Left cardiac atrium (tissue), 4 donors: ENCODE measurements around the gene PPP1R12B. TPM values are rescaled to one million over a fixed set of nuclear protein-coding genes. Genes with fewer than 3 reads are reported as not detected.
"Not testable (repeated sequence)": the region's sequence is repeated elsewhere in the genome, so short reads cannot be mapped to it uniquely, and the experiment has no call there.

Experiments
- ATAC-seq, 2 donors: fragments of 200-7000 bp; cut with Tn5 transposase; one replicate each; pipeline ENCODE4 v1.9.1; 2020; ENCODE audit warnings: mild to moderate bottlenecking in 2 of 2, moderate library complexity in 2 of 2
- DNase-seq: peaks from one replicate; pipeline ENCODE4 v3.0.0-alpha.2; 2020
- intact Hi-C, 2 donors: fragments of 100-400 bp; cut with DNase I; formaldehyde crosslinking; loops; one replicate each; pipeline versions ENCODE4 v1.14.1 to v1.15.1; 2022 to 2023
- total RNA-seq, 2 donors: library from RNA; stranded (reverse); fragmentation: NEBNext Ultra II Directional; extraction: Animal tissue kit (Norgen Biotek cat#: 25700); gene quantifications; one replicate each; pipeline ENCODE4 v1.2.1, GENCODE V29; 2021
- donor health status: DM: no; HTN: yes; CAD: no.
- donor health status: DM: no; HTN: yes; CAD: no; lungs with severe emphysema.
- donor health status: DM: yes; HTN: yes; CAD: no.
- donor health status: Dilated cardiomyopathy.

Gene PPP1R12B
- total RNA-seq, 2 donors from 2014 or later = 416 to 465 TPM

DNA sequence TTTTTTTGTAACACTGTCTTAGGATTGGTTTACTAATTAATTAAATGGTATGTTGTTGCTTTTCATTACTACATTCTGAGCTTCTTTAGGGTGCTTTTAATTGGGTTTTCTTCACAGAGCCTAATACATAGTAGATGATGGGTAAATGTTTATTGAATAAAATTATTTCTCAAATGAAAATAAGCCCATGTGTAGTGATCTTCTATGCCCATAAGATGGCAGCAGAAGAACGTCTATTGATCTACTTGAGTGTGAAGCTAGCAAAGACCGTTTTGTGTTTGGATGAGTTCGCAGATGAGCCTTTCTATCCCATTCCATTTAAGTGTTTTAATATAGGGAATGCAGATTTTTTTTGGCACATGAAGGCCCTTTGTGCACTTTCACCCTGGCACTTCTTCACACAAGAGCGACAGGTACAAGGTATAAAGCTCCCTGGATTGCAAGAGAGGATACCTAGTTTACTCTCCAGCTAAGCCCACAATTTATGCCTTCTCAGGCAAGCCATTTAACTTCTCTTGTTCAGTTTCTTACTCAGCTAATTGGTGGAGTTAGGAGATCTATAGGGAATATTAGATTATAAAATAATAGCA, 115.7 kb downstream of the PPP1R12B start:
- not testable (repeated sequence) for DNase-seq
- peak; percentile 21 to 35 for ATAC-seq
- intact Hi-C loops = loop anchor here in 1 of 2 donors (5.0 kb wide), 1 partner anchor 122 kb away; the partner anchor contains the start of gene UBE2T

DNA sequence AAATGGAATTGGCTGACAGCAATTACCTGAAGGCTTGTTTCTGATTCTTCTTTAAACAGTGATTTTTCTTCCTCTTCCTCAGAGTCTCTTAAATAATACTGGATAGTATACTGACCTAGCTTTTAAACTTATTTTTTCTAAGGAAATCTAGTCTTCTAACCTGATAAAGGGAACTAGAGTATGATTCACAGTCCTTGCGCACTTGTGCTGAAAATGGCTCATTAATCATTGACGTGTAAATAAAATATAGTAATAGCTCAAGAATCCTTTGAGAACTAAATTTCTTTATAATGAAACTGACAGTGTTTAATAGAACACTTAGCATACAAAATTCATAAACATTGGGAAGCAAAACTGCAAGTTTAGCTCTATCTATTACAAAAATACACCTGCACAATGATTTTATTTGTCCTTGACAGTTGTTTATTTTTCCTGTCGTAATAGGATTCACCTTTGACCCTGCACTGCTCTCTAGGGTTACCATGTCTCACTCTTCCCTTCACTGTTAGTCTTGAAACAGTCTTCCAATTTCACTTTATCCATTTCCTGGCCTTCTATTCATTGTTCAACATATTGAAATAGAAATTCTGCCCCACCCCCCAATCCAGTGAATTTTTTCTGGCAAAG, 117.3 kb downstream of the PPP1R12B start:
- intact Hi-C loops, DNase-seq: not testable (repeated sequence)
- ATAC-seq = peak in 1 of 2 donors; percentile 27

DNA sequence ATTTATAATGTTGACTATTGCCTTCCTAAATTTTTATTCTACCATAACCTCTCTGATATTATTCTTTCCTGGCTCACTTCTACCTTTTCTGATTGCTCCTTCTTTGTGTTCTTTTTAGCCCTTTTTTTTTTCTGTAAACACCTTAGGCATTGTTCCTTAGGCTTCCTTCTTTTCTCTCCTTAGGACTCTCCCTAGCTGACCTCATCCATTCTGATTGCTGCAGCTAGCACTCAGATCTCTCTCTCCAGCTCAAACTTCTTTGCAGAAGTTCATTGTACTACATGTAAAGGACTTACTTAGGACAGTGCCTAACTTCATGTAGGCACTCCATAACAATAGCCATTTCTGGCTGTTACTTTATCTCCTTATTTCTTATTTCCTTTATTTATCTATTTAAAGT, 117.8 kb downstream of the PPP1R12B start:
- intact Hi-C loops, DNase-seq, ATAC-seq: not testable (repeated sequence)

DNA sequence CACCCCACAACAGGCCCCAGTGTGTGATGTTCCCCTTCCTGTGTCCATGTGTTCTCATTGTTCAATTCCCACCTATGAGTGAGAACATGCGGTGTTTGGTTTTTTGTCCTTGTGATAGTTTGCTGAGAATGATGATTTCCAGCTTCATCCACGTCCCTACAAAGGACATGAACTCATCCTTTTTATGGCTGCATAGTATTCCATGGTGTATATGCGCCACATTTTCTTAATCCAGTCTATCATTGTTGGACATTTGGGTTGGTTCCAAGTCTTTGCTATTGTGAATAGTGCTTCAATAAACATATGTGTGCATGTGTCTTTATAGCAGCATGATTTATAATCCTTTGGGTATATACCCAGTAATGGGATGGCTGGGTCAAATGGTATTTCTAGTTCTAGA, 118.9 kb downstream of the PPP1R12B start:
- ATAC-seq, DNase-seq, intact Hi-C loops: not testable (repeated sequence)

DNA sequence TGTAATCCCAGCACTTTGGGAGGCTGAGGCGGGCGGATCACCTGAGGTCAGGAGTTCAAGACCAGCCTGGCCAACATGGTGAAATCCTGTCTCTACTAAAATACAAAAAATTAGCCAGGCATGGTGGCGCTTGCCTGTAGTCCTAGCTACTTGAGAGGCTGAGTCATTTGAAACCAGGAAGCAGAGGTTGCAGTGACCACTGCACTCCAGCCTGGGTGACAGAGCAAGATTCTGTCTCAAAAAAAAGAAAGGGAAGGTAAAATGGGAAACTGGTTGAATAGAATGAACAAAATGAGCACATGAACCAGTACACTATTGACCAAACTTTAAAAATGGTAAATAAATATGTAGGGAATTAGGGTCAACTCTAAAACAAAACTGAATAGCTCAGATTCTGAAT, 120.2 kb downstream of the PPP1R12B start:
- DNase-seq, intact Hi-C loops: not testable (repeated sequence)
- ATAC-seq = peak in 1 of 2 donors; percentile 25

DNA sequence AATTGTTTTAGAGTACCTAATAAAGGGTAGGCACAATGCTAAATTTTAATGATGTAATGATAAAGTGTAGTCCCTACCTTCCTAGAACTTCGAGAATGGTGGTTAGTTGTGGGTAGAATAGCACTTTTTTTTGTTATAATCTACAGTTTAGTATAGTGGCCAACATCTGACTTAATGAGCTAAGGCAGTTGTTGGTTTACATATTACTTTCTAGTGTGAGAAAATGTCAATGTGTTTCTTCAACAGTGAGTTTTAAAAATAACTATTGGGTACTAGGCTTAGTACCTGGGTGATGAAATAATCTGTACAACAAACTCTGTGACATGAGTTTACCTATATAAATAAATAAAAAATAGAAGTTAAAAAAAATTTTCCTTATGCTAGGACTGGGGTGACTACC, 120.6 kb downstream of the PPP1R12B start:
- intact Hi-C loops, ATAC-seq, DNase-seq: not testable (repeated sequence)

DNA sequence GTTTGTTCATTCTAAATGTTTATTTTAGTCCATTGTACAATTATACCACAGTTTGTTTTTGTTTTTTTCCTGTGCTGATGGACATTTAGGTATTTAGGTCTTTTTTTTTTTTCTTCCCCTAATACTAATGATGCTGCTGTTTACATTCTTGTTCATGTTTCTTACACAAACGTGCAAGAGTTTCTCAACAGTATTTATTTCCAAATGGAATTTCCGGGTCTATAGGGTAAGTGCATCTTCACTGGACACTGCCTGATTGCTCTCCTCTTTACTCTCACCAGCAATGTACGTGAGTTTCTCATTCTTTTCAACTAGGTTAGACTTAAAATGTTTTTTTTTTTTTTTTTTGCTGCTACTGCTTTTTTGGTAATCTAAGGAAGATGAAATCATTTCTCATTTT, 122.7 kb downstream of the PPP1R12B start:
- intact Hi-C loops = no loop called here
- DNase-seq (no peak), ATAC-seq (no peak)

DNA sequence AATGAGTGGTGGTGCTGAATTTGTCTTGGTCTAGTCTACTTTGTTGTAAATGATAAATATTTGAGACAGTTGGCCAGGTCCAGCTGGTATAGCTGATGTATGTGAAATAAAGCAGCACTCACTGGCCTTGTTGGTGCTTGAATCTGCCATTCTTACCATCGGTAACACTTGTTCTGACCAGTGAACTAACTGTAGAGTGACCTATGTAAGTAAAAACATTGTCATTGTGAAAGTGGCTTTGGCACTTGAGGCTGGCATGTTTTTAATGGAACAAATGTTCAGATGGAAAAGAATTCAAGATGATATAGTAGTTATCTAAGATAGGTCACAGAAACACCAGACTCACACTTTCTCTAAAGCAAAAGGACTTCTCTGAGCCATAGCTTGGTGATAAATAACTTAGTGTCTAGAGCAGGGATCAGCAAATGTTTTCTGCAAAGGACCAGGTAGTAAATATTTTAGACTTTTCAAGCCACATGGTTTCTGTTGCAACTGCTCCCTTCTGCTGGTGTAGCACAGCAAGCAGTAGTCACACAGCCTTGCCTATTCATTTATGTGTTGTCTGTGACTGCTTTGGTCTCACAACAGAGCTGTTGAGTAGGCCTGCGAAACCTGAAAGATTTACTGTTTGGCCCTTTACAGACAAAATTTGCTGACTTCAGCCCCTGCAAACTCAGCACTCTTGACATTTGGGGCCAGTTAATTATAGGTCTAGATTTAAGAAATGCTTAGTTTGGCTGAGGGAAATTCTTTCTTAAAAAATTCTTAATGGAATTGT, 124.0 kb downstream of the PPP1R12B start:
- ATAC-seq, intact Hi-C loops, DNase-seq: not testable (repeated sequence)

DNA sequence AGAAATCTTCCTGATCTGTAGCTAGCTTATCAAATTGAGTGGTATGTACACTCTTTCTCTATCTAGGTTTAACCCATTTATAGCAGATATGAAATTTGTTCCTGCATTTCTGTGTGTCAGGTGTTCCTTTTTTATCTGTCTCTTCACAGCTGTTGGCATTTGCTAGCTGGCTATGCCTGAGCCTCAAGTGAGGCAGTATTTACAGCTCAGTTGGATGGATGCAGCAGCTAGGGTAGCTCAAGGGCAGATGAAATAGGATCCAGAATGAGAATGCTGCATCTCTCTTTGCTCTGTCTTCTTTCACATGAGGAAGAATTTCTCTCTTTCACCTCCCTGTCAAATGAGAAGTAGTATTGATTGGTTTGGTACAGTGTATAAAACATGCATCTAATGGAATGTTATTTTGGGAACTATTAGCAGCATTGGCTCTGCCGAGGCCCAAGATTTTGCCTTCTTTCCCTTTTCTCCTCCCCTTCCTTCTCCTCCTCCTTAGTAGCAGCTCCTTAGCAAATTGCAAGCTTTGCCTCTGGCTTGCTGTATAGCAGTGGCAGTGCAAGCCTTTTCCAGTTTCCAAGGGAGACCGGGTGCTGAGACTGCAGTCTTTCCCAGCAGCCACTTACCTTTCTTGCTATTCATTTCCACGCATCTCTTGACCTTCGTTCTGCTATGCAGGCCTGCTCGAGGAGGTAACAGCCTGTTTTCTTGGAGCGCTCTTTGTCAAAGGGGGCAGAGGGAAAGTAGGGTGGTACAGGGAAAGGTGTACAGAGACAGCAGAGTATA, 125.0 kb downstream of the PPP1R12B start:
- intact Hi-C loops, DNase-seq: not testable (repeated sequence)
- peak; percentile 64 to 80 for ATAC-seq

DNA sequence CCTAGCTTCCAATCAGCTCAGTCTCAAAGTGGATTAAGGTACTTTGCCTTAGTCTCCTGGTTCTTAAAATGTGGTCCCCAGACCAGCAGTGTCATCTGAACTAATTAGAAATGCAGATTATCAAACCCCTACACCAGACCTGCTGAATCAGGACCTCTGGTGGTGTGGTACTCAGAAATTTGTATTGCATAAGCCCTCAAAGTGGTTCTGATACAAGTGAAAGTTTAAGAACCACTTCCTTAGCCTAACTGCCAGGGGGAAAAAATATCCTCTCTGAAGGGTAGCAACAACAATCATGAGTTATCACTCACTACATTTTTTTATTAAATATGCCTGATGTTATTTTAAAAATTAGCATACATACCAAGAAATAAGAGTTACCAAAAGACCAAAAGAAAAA, 131.2 kb downstream of the PPP1R12B start:
- DNase-seq, ATAC-seq, intact Hi-C loops: not testable (repeated sequence)

- ATAC-seq, intact Hi-C loops, DNase-seq: not testable (repeated sequence)
Measured at GRCh38 chr1:202480640-202481039, 132.1 kb downstream of the PPP1R12B start.

- intact Hi-C loops, ATAC-seq, DNase-seq: not testable (repeated sequence)
Measured at GRCh38 chr1:202483362-202483761, 134.9 kb downstream of the PPP1R12B start.

DNA sequence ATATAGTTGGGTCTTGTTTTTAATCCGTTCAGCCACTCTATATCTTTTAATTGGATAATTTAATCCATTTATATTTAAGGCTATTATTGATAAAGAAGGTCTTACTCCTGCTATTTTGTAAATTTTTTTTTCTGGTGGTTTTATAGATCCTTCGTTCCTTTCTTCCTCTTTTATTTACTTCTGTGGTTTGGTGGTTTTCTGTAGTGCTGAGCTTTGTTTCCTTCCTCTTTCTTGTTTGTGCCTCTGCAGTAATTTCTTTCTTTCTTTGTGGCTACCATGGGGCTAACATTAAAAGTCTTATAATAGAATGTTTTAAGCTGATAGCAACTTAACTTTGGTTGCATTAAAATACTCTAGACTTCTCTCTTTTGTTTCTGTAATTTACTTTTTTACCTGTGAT, 135.5 kb downstream of the PPP1R12B start:
- ATAC-seq, DNase-seq, intact Hi-C loops: not testable (repeated sequence)

DNA sequence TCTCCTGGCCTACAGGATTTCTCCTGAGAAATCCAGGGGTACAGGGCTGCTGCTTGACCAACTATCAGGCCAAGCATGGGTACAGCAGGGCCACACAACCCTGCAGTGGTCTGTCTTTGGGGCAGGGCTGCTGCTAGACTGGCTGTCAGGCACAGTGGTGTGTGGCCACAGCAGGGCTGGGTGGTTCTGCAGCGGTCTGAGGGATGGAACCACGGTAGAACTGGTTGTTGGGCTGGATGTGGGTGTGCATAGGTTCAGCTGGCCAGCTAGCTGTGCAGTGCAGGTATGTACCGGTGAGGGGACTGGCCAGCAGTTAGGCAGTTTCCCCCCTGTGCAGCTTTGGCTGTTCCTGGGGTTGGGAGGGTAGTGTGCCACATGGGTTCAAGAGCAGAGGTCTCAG, 136.3 kb downstream of the PPP1R12B start:
- intact Hi-C loops, DNase-seq: not testable (repeated sequence)
- ATAC-seq = peak in 1 of 2 donors; percentile 19

- DNase-seq, ATAC-seq, intact Hi-C loops: not testable (repeated sequence)
Measured at GRCh38 chr1:202488178-202488649, 139.7 kb downstream of the PPP1R12B start.

- ATAC-seq, DNase-seq, intact Hi-C loops: not testable (repeated sequence)
Measured at GRCh38 chr1:202489101-202489500, 140.6 kb downstream of the PPP1R12B start.

- ATAC-seq, DNase-seq, intact Hi-C loops: not testable (repeated sequence)
Measured at GRCh38 chr1:202493112-202493511, 144.6 kb downstream of the PPP1R12B start.

- intact Hi-C loops = no loop called here
- no peak for ATAC-seq
- no peak for DNase-seq
Measured at GRCh38 chr1:202498542-202498941, 150.0 kb downstream of the PPP1R12B start.

GRCh38 chr1:202499997-202500396, 151.5 kb downstream of the PPP1R12B start:
- DNase-seq, ATAC-seq: not testable (repeated sequence)
- intact Hi-C loops = loop anchor here (10.0 kb wide), 1 partner anchor 75 kb away; no protein-coding TSS in a partner anchor
